Activated gamma-delta T cell treated with Interleukin-2 at 50 U/mL for 16 hours (primary cell): Measurements from ENCODE around the gene GSN.
"Not testable (repeated sequence)": the region's sequence is repeated elsewhere in the genome, so short reads cannot be mapped to it uniquely, and the experiment has no call there.

Source experiments
- DNase-seq: peaks from one replicate; pipeline ENCODE4 v3.0.0-alpha.2; 2020

GSN gene

GRCh38 chr9:121289772-121290370 is 21.9 kb downstream of the GSN start:
- DNase-seq, result no peak

GRCh38 chr9:121291536-121291935 is 23.6 kb downstream of the GSN start:
- DNase-seq, result not testable (repeated sequence)

GRCh38 chr9:121292051-121292450 is 24.1 kb downstream of the GSN start:
- DNase-seq, result no peak

GRCh38 chr9:121292801-121293241 is 24.9 kb downstream of the GSN start:
- no peak for DNase-seq

- no peak for DNase-seq
Observed at GRCh38 chr9:121294151-121294743, 26.3 kb downstream of the GSN start.

GRCh38 chr9:121294866-121295661 is 27.1 kb downstream of the GSN start:
- no peak for DNase-seq

- DNase-seq, result no peak
Observed at GRCh38 chr9:121295662-121296191, 27.8 kb downstream of the GSN start.

GRCh38 chr9:121296213-121297127 is 28.5 kb downstream of the GSN start:
- DNase-seq, result no peak

GRCh38 chr9:121297389-121297788 is 29.4 kb downstream of the GSN start:
- DNase-seq, result no peak

- DNase-seq, result no peak
Observed at GRCh38 chr9:121298016-121298538, 30.1 kb downstream of the GSN start.

- DNase-seq, result no peak
Observed at GRCh38 chr9:121298689-121299466, 30.9 kb downstream of the GSN start.

GRCh38 chr9:121299467-121300282 is 31.7 kb downstream of the GSN start:
- peak; percentile 23 for DNase-seq

GRCh38 chr9:121300283-121301119 is 32.5 kb downstream of the GSN start:
- DNase-seq, result no peak

GRCh38 chr9:121301881-121302286 is 33.9 kb downstream of the GSN start:
- no peak for DNase-seq

GRCh38 chr9:121302341-121302740 is 34.4 kb downstream of the GSN start:
- no peak for DNase-seq

GRCh38 chr9:121302786-121303185 is 34.8 kb downstream of the GSN start:
- no peak for DNase-seq

- no peak for DNase-seq
Observed at GRCh38 chr9:121303456-121304451, 35.8 kb downstream of the GSN start.

- no peak for DNase-seq
Observed at GRCh38 chr9:121304707-121305106, 36.7 kb downstream of the GSN start.
